Endothelial cell (in vitro differentiated cells): ENCODE measurements around the gene CD300E. TPM values are rescaled to one million over a fixed set of nuclear protein-coding genes. Genes with fewer than 3 reads are reported as not detected.

ENCODE experiments used
- DNase-seq: peaks from one replicate; pipeline ENCODE4 v3.0.0; 2021; ENCODE audit warnings: low spot score
- H3K27ac Mint-ChIP-seq: one replicate; pipeline ENCODE4 v1.8.0; 2021; ENCODE audit warnings: mixed read lengths, inconsistent platforms; ENCODE audit not compliant: unreplicated experiment
- H3K27me3 Mint-ChIP-seq: one replicate; pipeline ENCODE4 v1.8.0; 2021; ENCODE audit warnings: mild to moderate bottlenecking, moderate library complexity, mixed read lengths, inconsistent platforms; ENCODE audit not compliant: unreplicated experiment
- H3K36me3 Mint-ChIP-seq: one replicate; pipeline ENCODE4 v1.8.0; 2021; ENCODE audit warnings: mild to moderate bottlenecking, low read depth, mixed read lengths, inconsistent platforms; ENCODE audit not compliant: unreplicated experiment
- H3K4me1 Mint-ChIP-seq: one replicate; pipeline ENCODE4 v1.8.0; 2021; ENCODE audit warnings: mild to moderate bottlenecking, mixed read lengths, inconsistent platforms; ENCODE audit not compliant: unreplicated experiment
- H3K4me3 Mint-ChIP-seq: one replicate; pipeline ENCODE4 v1.8.0; 2021; ENCODE audit warnings: mild to moderate bottlenecking, mixed read lengths, inconsistent platforms; ENCODE audit not compliant: unreplicated experiment
- H3K9me3 Mint-ChIP-seq: one replicate; pipeline ENCODE4 v1.8.0; 2021; ENCODE audit warnings: mixed read lengths, inconsistent platforms; ENCODE audit not compliant: unreplicated experiment
- total RNA-seq: library from RNA; stranded (reverse); fragmentation: NEBNext Ultra II Directional; extraction: Animal tissue kit (Norgen Biotek cat#: 25700); gene quantifications from one replicate; pipeline ENCODE4 v1.2.1, GENCODE V29; 2021; ENCODE audit not compliant: unreplicated experiment
- TF ChIP-seq, protein P1 (sequence below): fragments of 200-600 bp; sonication (generic); IDR thresholded peaks from one replicate; pipeline ENCODE4 v1.5.0; 2021; ENCODE audit warnings: antibody characterized with exemption; ENCODE audit not compliant: unreplicated experiment

The CD300E gene
- total RNA-seq, 1 donor from 2014 or later, result not detected

DNA sequence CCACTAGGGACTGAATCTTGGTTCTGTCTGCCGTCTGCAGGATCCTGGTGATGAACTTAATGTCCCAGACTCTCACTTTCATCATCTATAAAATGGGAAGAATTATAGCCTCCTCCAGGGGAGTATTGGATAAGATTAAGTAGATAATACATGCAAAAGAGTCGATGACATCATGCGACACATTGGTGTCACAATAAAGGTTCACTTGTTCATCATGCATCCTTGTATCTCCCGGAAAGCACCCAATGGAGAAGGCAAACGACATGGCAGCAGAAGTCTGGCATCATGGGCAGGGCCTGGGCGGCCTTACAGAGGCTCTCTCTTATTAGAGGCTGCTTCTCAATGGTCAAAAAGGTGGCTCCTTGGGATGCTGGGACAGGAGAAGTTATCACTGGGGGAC is 35.1 kb upstream of the CD300E start:
- Mint-ChIP-seq H3K9me3 (no peaks in the 10 kb centered on the region), H3K4me3 (no peak overlapping the region), H3K27ac (no peak overlapping the region), H3K4me1 (peaks cover 2% of the 10 kb centered on the region), H3K27me3 (peaks cover 2% of the 10 kb centered on the region), H3K36me3 (no peaks in the 10 kb centered on the region)
- DNase-seq, result no peak
- TF ChIP-seq, protein P1, sequence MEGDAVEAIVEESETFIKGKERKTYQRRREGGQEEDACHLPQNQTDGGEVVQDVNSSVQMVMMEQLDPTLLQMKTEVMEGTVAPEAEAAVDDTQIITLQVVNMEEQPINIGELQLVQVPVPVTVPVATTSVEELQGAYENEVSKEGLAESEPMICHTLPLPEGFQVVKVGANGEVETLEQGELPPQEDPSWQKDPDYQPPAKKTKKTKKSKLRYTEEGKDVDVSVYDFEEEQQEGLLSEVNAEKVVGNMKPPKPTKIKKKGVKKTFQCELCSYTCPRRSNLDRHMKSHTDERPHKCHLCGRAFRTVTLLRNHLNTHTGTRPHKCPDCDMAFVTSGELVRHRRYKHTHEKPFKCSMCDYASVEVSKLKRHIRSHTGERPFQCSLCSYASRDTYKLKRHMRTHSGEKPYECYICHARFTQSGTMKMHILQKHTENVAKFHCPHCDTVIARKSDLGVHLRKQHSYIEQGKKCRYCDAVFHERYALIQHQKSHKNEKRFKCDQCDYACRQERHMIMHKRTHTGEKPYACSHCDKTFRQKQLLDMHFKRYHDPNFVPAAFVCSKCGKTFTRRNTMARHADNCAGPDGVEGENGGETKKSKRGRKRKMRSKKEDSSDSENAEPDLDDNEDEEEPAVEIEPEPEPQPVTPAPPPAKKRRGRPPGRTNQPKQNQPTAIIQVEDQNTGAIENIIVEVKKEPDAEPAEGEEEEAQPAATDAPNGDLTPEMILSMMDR, result no peak

DNA sequence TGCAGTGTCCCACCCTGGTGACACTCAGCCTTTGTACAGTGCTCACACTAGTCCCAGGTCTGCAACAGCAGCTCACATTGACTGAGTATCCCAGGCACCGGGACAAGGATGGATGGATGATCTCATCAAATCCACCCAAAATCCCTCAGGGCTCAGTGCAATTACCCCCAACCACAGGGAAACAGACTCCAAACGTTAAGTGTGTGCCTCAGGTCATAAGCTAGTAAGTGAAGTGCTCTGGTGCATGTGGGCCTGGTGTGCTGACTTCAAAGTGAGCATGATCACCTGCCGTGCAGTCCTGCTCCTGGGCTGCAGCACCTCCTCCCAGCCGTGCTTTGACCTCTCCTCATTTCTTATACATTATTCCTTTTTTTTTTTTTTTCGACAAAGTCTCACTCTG is 31.2 kb upstream of the CD300E start:
- TF ChIP-seq, protein P1, result no peak
- H3K4me1 Mint-ChIP-seq, result peaks cover under 1% of the 10 kb centered on the region
- H3K9me3 Mint-ChIP-seq, result no peaks in the 10 kb centered on the region
- no peaks in the 10 kb centered on the region for H3K36me3 Mint-ChIP-seq
- H3K4me3 Mint-ChIP-seq, result no peak overlapping the region
- no peak overlapping the region for H3K27ac Mint-ChIP-seq
- peaks cover 8% of the 10 kb centered on the region for H3K27me3 Mint-ChIP-seq
- DNase-seq, result no peak

DNA sequence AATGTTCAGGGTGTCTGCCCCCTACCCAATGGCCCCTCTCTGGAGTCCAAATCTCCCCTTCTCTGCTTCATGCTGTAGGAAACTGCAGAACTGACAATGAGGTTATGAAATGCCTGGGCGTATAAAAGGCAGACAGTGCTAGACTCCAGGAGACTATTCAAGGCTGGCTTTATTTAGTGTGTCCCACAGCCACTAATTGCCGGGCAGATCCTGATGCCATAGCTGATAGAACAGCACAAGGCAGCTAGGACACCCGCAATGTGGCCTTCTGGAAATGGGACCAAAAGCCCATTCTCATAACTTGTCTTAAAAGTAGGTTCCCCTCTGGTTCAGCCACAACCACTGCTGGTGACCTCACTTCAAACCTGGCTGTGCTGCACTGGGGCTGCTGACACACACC is 28.5 kb upstream of the CD300E start:
- Mint-ChIP-seq H3K27ac (no peak overlapping the region), H3K4me3 (no peak overlapping the region), H3K4me1 (no peaks in the 10 kb centered on the region), H3K9me3 (no peaks in the 10 kb centered on the region), H3K36me3 (no peaks in the 10 kb centered on the region), H3K27me3 (peaks cover 8% of the 10 kb centered on the region)
- TF ChIP-seq, protein P1, result no peak
- DNase-seq, result no peak

DNA sequence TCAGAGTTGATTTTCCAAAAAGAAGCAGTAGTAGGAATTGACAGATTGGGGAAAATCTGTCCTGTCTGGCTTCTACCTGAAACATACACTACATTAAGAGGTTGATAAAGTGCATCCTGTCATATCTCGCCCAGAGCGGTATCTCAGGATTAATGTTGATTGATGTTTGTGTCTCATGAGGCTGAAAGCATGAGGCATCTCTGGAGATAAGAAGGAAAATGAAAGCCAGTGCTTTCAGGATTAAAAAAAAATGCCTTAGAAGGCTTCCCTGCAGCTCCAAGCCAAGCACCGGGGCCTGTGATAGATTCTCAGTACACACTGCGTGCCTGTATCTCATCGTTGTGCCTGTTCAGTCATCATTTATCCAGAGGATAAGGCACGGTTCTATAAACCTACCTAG is 26.4 kb upstream of the CD300E start:
- Mint-ChIP-seq H3K4me1 (no peaks in the 10 kb centered on the region), H3K27ac (no peak overlapping the region), H3K9me3 (no peaks in the 10 kb centered on the region), H3K27me3 (peaks cover 9% of the 10 kb centered on the region), H3K36me3 (no peaks in the 10 kb centered on the region), H3K4me3 (no peak overlapping the region)
- TF ChIP-seq, protein P1, result no peak
- no peak for DNase-seq

DNA sequence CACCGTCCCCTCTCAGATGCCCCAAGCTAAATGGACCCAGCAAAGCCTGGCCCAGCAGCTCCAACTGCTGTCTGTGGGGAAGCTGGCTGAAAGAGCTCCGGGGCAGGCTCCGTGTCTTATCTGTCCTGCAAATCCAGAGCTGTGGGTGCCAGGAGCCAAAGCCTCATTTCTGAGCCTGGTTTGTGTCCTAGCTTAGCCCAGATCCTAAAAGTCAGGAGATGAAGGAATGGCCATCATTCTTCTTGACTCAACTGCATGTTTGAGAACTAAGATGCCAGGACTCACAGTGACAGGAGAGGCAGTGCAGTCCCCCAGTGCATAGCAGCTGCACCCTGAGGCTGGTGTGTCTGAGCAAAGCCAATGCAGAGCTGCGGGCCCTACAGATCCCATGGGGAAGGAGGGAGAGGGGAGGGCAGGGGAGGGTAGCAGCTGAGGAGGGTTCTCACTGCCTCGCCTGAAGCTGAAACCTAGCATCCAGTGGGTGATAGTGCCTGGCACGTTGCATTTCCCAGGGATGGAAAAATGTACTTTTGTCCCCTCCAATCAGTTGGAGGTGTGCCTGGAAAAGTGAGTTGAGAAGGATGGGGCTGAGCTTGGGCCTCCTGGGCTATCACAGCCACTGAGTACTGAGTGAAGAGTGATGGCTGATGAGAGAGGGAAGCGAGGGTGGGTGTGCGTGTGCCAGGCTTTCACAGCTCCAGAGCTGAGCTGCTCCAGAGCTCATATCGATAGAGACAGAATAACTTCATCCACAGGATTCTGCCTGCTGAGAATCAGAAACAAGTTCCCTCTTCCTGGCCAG is 24.5 kb upstream of the CD300E start:
- Mint-ChIP-seq H3K36me3 (no peaks in the 10 kb centered on the region), H3K27ac (no peak overlapping the region), H3K27me3 (peaks cover 6% of the 10 kb centered on the region), H3K9me3 (no peaks in the 10 kb centered on the region), H3K4me3 (no peak overlapping the region), H3K4me1 (no peaks in the 10 kb centered on the region)
- TF ChIP-seq, protein P1, result no peak
- DNase-seq, result no peak
